Measurements from ENCODE around the gene SLC16A7. TPM values are rescaled to one million over a fixed set of nuclear protein-coding genes. Genes with fewer than 3 reads are reported as not detected.
A peak's percentile ranks its signal among the peaks of the same experiment; 100 is the strongest.

SLC16A7 gene
- total RNA-seq, 1 donor = 170 TPM

- TF ChIP-seq CTCF (IDR thresholded peaks at IDR 0.05; ENCODE audit: insufficient read depth, low read length) = peak; percentile 38
- no peak overlapping the region for H3K4me3 ChIP-seq (ENCODE audit: low read depth, low read length)
- DNase-seq (ENCODE audit: low read depth) = peak; percentile 47
Measured at GRCh38 chr12:59650588-59651228, 54.9 kb downstream of the SLC16A7 start.

GRCh38 chr12:59651229-59651920 is 55.5 kb downstream of the SLC16A7 start:
- H3K4me3 ChIP-seq (ENCODE audit: low read depth, low read length) = no peak overlapping the region
- TF ChIP-seq CTCF (IDR thresholded peaks at IDR 0.05; ENCODE audit: insufficient read depth, low read length) = no peak
- DNase-seq (ENCODE audit: low read depth) = peak; percentile 71

GRCh38 chr12:59652130-59652529 is 56.3 kb downstream of the SLC16A7 start:
- no peak for TF ChIP-seq CTCF (IDR thresholded peaks at IDR 0.05; ENCODE audit: insufficient read depth, low read length)
- no peak overlapping the region for H3K4me3 ChIP-seq (ENCODE audit: low read depth, low read length)
- no peak for DNase-seq (ENCODE audit: low read depth)

GRCh38 chr12:59654061-59654460 is 58.2 kb downstream of the SLC16A7 start:
- no peak overlapping the region for H3K4me3 ChIP-seq (ENCODE audit: low read depth, low read length)
- no peak for DNase-seq (ENCODE audit: low read depth)
- TF ChIP-seq CTCF (IDR thresholded peaks at IDR 0.05; ENCODE audit: insufficient read depth, low read length) = no peak

- no peak for TF ChIP-seq CTCF (IDR thresholded peaks at IDR 0.05; ENCODE audit: insufficient read depth, low read length)
- H3K4me3 ChIP-seq (ENCODE audit: low read depth, low read length) = no peak overlapping the region
- DNase-seq (ENCODE audit: low read depth) = peak; percentile 38
Measured at GRCh38 chr12:59657266-59657665, 61.4 kb downstream of the SLC16A7 start.

GRCh38 chr12:59657711-59658110 is 61.9 kb downstream of the SLC16A7 start:
- no peak for TF ChIP-seq CTCF (IDR thresholded peaks at IDR 0.05; ENCODE audit: insufficient read depth, low read length)
- DNase-seq (ENCODE audit: low read depth) = no peak
- no peak overlapping the region for H3K4me3 ChIP-seq (ENCODE audit: low read depth, low read length)

Data from fibroblast of the aortic adventitia (primary cell).